GM21576 (cell line): ENCODE data around the gene GTF2IRD1.

ENCODE experiments used
- ATAC-seq: cut with Tn5 transposase; IDR thresholded peaks from one replicate; pipeline ENCODE4 v1.9.1; 2021; ENCODE audit warnings: mild to moderate bottlenecking, moderate library complexity; ENCODE audit not compliant: unreplicated experiment

The GTF2IRD1 gene

DNA sequence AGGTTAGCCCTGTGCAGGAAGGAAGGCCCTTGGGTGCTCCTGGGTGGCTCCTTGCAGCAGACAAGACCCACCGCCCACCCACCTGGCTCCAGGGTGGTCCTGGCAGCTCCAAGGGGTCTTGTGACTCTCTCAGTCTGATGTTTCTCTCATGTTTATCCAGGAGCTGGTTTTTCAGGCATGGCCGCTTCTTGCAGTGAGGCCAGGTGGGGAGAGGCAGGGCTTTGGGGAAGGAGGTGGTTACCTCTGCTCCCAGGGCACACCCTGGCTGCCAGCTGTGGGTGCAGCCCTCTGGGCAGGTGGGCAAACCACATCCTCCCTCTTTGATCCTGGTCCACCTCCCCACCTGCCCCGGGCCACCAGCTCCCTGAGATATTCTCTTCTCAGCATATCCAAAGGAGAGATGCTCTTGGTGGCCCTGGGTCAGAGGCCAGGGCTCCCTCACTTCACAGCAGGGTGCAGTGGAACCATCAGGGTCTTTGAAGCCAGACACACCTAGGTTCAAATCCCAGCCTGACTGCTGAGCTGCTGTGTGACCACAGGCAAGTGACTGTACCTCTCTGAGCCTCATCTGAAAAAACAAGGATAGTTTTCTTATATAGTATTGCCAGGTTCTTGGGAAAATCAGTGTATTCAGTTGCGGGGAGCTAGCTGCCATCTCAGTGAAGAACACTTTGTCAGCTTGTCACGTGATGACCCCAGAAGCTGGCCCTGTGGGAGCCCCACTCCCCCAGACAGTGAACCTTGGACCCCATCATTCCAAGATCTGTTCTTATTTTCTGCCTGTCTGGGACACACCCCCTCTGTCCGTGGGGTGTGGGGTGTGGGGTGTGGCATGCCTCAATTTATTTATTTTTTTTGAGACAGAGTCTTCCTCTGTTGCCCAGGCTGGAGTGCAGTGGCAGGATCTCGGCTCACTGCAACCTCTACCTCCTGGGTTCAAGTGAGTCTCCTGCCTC lies 11.5 kb downstream of the GTF2IRD1 start:
- no peak for ATAC-seq

DNA sequence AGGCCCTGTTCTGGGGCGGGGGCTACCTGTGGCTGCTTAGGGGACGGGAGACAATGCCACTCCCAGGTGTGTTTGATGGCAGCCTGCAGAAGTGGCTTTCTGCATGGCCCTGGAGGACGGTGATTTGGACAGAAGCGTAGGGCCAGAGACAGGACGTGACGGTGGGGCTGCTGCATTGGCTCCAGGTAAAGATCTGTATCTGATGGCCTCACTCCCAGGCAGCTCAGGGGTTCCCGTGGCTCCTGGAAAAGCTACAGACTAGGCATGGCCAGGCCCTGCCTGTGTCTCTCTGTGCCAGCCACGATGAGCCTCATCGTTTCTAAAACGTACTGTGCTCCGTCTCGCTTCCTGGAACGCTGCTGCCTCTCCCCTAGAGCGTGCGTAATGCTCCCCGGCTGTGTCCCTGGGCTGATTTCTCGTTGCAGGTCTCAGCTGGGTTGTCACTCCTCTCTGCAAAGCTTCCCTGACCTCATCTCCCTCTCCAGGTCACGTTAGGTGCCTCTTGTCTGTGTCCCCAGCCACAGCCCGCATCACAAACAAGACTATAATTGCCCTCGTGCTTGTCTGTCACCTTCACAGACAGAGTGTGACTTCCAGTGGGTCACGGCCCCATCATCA lies 12.6 kb downstream of the GTF2IRD1 start:
- ATAC-seq, result no peak

DNA sequence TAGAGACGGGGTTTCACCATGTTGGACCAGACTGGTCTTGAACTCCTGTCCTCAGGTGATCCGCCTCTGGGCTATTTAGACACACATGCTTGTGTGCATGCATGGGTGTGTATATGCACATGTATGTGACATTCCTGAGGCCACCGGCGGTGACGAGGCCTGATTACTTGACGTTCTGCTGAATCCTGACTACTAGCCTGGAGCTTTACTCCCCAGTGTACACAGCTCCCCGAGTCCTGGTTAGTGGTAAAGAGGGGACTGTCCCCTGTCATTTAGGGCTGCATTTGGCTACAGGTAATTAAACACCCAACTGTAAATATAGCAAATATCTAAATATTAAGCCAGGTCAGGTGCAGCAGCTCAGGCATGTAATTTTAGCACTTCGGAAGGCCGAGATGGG lies 14.2 kb downstream of the GTF2IRD1 start:
- ATAC-seq, result no peak

DNA sequence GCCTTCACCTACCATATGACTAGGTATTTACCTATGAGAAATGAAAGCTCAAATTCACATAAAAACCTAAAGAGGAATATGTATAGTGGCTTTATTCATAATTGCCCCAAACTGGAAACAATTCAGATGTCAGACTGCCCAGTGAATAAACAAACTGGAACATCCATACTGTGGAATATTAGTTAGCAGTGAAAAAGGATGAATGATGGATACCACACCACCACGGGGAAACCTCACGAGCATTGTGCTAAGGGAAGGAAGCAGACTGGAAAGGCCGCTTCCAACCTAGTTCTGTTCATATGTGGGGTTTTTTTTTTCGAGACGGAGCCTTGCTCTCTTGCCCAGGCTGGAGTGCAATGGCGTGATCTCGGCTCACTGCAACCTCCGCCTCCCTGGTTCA lies 16.8 kb downstream of the GTF2IRD1 start:
- ATAC-seq, result no peak

- ATAC-seq, result no peak
Measured at GRCh38 chr7:74473116-74473515, 19.4 kb downstream of the GTF2IRD1 start.

GRCh38 chr7:74474271-74474865 lies 20.7 kb downstream of the GTF2IRD1 start:
- no peak for ATAC-seq

DNA sequence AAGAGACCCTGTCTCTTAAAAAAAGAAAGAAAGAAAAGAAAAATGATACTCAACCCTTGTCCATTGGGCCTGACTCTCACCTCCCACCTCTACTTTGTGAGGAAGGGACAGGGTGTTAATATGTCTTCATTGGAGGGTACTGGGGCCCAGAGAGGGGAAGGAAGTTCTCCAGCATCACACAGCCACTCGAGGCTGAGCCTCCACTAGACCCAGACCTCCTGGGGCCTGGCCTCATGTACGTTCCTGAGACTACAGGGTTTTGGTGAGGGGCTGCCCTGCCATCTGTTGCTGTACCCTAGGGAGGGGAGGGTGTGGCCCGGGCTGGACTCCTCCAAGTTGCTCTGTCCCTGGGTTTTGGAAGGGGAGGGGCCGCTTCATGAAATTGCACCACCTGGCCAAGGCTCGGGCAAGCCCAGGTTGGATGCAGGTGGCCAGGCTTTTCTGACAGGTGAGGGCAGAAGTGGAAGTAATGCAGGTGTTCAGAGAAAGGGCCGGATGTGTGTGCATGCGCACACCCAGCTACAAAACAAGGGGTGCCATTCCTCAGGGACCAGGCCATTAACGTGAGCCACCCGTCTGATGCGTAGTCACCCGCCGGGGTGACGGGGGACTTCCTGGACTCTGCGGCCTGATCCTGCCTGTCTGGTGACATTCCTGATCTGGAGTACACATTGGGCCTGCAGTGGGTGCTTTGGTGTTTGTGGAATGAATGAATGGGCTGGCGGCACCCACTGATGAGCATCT lies 21.7 kb downstream of the GTF2IRD1 start:
- no peak for ATAC-seq

DNA sequence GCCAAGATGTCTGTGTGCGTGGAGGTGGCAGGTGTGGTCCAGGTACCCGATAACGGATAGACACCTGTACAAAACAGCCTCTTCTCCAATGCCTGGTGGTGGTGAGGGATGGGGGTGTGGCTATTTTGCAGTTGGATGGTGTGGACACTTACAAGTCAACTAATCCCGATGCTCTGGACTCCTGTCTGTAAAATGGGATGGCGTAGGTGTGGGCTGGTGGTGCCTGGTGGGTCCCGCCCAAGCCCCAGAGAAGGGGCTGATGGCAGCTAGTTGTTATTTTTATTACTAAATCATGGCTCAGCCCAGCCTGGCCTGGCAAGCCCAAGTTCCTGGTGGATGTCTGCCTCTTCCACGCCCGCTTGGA lies 22.3 kb downstream of the GTF2IRD1 start:
- no peak for ATAC-seq

- ATAC-seq, result no peak
Measured at GRCh38 chr7:74476626-74477025, 22.9 kb downstream of the GTF2IRD1 start.

- ATAC-seq, result no peak
Measured at GRCh38 chr7:74478671-74479065, 25.0 kb downstream of the GTF2IRD1 start.

GRCh38 chr7:74479066-74479781 lies 25.5 kb downstream of the GTF2IRD1 start:
- ATAC-seq, result no peak

DNA sequence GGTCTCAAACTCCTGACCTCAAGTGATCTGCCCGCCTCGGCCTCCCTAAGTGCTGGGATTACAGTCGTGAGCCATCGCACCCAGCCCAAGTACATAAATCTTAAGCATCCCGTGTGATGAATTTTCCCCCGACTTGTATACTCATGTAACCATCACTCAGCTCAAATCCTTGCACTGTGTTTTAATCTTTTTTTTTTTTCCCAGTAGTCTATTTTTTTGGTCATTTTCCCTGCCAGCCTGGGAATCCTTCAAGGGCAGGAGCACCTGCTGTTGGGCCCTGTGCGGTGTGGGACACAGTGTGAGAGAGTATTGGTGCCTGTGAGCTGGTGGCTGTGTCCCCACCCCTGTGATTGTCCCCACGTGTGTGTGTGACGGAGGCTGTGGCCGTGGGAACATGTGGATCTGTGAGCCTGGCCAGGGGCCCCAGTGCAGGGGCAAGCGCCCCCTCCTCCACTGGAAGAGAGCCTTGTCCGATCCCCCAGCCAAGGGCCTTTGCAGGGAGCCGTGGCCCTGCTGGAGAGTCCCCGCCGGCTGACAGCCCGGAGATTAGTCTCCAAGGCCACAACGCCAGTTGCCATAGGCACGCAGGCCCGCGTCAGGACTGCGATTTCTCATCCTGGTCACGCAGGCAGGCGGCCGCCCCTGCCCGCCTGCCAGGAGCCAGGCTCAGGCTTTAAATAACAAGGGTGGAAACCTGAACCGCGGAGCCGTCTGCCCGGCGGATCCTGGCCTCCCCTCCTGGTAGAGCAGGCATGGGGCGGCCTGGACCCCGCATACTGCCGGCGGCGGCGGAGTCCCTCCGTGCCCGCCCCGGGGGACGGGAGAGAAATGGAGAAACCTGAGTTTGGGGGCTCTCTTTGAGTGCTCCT lies 26.5 kb downstream of the GTF2IRD1 start:
- no peak for ATAC-seq

DNA sequence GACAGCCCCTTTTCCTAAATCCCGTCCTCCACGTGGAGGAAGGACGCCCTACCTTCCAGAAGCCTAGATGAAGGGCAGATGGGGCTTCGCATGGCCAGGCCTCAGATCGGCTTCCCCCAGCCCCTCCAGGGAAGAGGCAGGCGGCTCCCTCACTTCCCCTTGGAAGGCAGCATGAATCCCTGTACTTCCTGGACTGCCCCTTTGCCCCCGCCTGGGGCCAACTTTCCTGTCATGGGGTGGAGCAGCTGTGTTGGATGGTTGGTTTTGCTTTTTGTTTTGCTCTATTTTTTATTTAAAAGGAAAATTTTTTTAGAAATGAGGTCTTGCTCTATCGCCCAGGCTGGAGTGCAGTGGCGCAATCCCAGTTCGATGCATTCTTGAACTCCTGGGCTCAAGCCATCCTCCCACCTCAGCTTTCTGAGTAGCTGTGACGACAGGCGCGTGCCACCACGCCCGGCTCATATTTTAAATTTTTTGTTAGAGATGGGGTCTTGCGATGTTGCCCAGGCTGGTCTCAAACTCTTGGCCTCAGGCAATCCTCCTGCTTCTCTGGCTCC lies 27.2 kb downstream of the GTF2IRD1 start:
- no peak for ATAC-seq

DNA sequence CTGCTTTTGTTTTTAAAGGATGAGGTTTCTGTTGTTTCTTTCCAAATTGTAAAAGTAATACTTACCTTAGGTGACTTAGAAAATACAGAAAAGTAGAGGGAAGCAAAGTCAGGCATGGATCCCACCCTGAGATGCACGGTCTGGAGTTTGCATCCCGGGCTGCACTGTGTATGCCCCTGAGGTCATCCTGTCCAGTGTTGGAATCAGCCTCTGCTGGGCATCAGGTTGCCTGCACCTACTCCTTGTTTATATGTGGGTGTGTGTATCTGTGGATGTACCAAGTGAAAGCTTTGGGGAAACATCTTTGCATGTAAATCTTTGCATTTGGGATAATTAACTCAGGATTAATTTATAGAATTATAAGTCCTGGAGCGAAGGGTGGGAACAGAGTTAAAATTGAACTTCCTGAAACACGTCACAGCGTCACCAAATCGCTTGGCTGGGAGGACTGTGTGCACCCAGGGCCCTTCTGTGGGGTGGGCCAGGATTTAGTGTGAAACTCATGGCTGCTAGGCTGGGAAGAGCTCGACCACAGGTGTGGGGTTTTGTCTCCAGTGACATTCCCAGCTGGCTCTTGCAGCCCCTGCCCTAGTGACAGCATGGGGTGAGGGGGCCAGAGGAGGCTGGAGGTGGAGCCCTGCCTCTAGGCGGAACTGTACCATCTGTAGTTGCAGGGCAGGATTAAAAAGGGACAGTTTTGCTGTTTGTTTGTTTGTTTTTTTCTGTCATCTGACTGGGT lies 27.9 kb downstream of the GTF2IRD1 start:
- ATAC-seq, result no peak

- ATAC-seq, result no peak
Measured at GRCh38 chr7:74482197-74482467, 28.4 kb downstream of the GTF2IRD1 start.

DNA sequence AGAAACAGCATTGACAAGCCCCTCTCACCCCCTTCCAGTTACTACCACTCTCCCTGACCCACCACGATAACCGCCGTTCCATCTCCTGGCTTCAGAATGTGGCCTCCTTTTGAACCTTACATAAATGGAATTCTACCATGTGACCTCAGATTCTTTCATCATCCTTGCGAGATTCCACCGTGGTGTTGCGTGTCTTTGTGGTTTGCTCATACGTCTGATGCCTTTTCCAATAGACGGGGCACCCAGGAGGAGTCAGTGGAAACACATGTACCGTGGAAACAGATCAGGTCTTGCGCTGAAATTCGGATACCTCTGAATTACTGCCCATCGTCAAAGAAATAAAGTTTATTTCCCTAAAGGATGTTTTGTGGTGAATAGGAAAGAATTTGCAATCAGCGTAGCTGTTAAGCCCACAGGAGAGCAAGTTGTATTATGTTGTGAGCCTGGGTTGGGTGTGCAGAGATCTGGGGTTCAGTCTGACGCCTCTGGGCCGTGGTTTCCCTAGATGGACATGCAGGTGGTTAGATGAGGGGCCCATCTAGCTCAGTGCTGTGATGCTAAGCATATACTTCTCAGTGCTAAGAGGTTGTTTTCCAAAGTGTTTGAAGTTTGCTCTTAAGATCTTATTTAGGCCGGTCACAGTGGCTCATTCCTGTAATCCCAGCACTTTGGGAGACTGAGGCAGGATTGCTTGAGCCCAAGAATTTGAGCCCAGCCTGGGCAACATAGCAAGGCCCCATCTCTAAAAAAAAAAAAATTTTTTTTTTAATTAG lies 29.1 kb downstream of the GTF2IRD1 start:
- no peak for ATAC-seq

DNA sequence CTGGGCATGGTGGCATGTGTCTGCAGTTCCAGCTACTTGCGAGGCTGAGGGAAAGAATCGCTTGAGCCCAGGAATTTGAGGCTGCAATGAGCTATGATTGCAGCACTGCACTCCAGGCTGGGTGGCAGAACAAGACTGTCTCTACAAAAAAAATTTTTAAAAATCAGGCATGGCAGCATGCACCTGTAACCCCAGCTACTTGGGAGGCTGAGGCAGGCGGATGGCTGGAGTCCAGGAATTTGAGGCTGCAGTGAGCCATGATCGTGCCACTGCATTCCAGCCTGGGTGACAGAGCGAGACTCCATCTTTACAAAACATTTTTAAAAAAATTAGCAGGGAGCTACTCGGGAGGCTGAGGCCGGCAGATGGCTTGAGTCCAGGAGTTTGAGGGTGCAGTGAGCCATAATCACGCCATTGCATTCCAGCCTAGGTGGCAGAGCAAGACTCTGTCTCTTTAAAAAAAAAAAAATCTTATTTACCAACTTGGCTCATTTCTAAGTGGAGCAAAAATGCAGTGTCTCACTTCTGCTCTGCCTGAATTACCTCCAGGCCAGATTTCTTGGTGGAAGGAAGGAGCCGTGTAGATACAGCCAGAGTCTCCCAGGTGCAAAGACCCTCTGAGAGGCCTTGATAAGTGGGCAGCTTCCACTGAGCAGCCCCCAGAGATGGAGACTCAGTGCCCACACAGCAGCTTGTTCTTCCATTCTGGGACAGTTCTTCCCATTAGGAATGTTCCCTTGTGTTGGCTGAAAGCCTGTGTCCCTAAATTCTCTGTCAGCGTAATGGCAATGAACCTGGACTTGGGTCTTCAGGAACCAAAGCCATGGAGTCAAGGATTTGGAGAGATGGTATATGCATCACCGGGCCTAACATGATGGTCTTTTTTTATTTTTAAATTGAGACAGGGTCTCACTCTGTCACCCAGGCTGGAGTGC lies 30.0 kb downstream of the GTF2IRD1 start:
- ATAC-seq, result no peak
